GM13976 (cell line): ENCODE measurements around the gene CKM.

Source experiments
- DNase-seq: peaks from one replicate; pipeline ENCODE4 v3.0.0; 2012; ENCODE audit warnings: low spot score
- CTCF ChIP-seq: IDR thresholded peaks from 2 replicates; pipeline ENCODE4 v1.5.1; 2012; ENCODE audit warnings: borderline replicate concordance, mild to moderate bottlenecking; ENCODE audit not compliant: insufficient read depth; ENCODE audit errors: extremely low read depth, missing control alignments, control extremely low read depth
- in situ Hi-C: fragments of 300-500 bp; cut with MboI; formaldehyde crosslinking; loops from one replicate; pipeline ENCODE4 v1.12.0; 2022; ENCODE audit warnings: low sequenced_read_pairs, mixed read lengths, inconsistent platforms; ENCODE audit not compliant: unreplicated experiment

The CKM gene

GRCh38 chr19:45307361-45307760, 15.3 kb downstream of the CKM start:
- in situ Hi-C loops: no loop called here
- TF ChIP-seq CTCF: no peak
- DNase-seq: no peak

- TF ChIP-seq CTCF: no peak
- no peak for DNase-seq
- in situ Hi-C loops: no loop called here
These were observed 16.1 kb downstream of the CKM start for GRCh38 chr19:45306518-45307027.

GRCh38 chr19:45306040-45306439, 16.6 kb downstream of the CKM start:
- in situ Hi-C loops: no loop called here
- no peak for TF ChIP-seq CTCF
- DNase-seq: no peak

GRCh38 chr19:45305421-45305820, 17.3 kb downstream of the CKM start:
- TF ChIP-seq CTCF: no peak
- in situ Hi-C loops: no loop called here
- DNase-seq: no peak

GRCh38 chr19:45305007-45305406, 17.7 kb downstream of the CKM start:
- no peak for TF ChIP-seq CTCF
- DNase-seq: no peak
- in situ Hi-C loops: no loop called here

- TF ChIP-seq CTCF: no peak
- in situ Hi-C loops: no loop called here
- DNase-seq: no peak
These were observed 18.3 kb downstream of the CKM start for GRCh38 chr19:45304141-45304926.
